Kidney (tissue), 14 donors: ENCODE measurements around the gene TMEM45A. TPM values are rescaled to one million over a fixed set of nuclear protein-coding genes. Genes with fewer than 3 reads are reported as not detected.

Experiments used
- DNase-seq, 5 donors: peaks; one replicate each; pipeline ENCODE4 v3.0.0-alpha.2; 2013 to 2020
- FAIRE-seq: peaks from 2 replicates; lab custom pipeline; 2012; peaks lifted over from hg19 to GRCh38; lab: Jason Lieb, UNC
- H3K27ac ChIP-seq, 2 donors: one replicate each; pipeline ENCODE4 v1.7.0; 2013; ENCODE audit warnings: low read depth in 2 of 2, low read length in 2 of 2, inconsistent platforms in 1 of 2
- H3K27me3 ChIP-seq: one replicate; pipeline ENCODE4 v1.7.1; 2013; ENCODE audit warnings: low read length, inconsistent platforms; ENCODE audit not compliant: control insufficient read depth, insufficient read depth
- H3K36me3 ChIP-seq, 3 donors: one replicate each; pipeline versions ENCODE4 v1.7.0 to v1.7.1; 2013; ENCODE audit warnings: low read length in 3 of 3, control low read depth in 1 of 3, inconsistent platforms in 1 of 3; ENCODE audit not compliant: insufficient read depth in 3 of 3, control insufficient read depth in 2 of 3
- H3K4me1 ChIP-seq, 3 donors: one replicate each; pipeline versions ENCODE4 v1.7.0 to v1.7.1; 2013; ENCODE audit warnings: low read length in 3 of 3, inconsistent platforms in 1 of 3, low read depth in 1 of 3; ENCODE audit not compliant: control insufficient read depth in 2 of 3, insufficient read depth in 2 of 3
- H3K4me3 ChIP-seq, 3 donors: one replicate each; pipeline versions ENCODE4 v1.7.0 to v1.8.1; 2013; ENCODE audit warnings: low read length in 3 of 3, control low read depth in 1 of 3, inconsistent platforms in 1 of 3
- H3K9ac ChIP-seq, 3 donors: one replicate each; pipeline versions ENCODE4 v1.7.0 to v1.7.1; 2013; ENCODE audit warnings: low read length in 3 of 3, control low read depth in 1 of 3, inconsistent platforms in 1 of 3
- H3K9me3 ChIP-seq, 3 donors: one replicate each; pipeline versions ENCODE4 v1.7.0 to v1.7.1; 2013; ENCODE audit warnings: low read length in 3 of 3, control low read depth in 1 of 3, inconsistent platforms in 1 of 3; ENCODE audit not compliant: control insufficient read depth in 2 of 3, insufficient read depth in 1 of 3
- CTCF ChIP-seq: IDR thresholded peaks from 3 replicates; pipeline ENCODE4 v1.5.1; 2012; ENCODE audit warnings: mild to moderate bottlenecking, moderate library complexity, borderline replicate concordance; ENCODE audit not compliant: insufficient read depth; ENCODE audit errors: extremely low read depth
- intact Hi-C: fragments of 100-400 bp; cut with DNase I; formaldehyde crosslinking; loops from one replicate; pipeline ENCODE4 v1.11.1; 2022
- polyA plus RNA-seq: library from polyadenylated mRNA; stranded (reverse); fragments of 350-450 nt; fragmentation: Illumina TruSeq; extraction: RNeasy Lipid Tissue Mini Kit (QIAGEN cat#74804); gene quantifications from one replicate; pipeline ENCODE4 v1.2.3, GENCODE V29; 2014; ENCODE audit warnings: low read depth, low replicate concordance; ENCODE audit not compliant: insufficient read depth
- total RNA-seq: library from RNA; stranded (reverse); fragmentation: NEBNext Ultra II Directional; extraction: Animal tissue kit (Norgen Biotek cat#: 25700); gene quantifications from one replicate; pipeline ENCODE4 v1.2.1, GENCODE V29; 2021
- donor health status: control.
- donor health status: control.
- donor health status: control.
- donor health status: control.
- donor health status: control.
- donor health status: DM: yes; HTN: yes; CAD: no.
- donor health status: Normal renal cell carcinoma (clear cell type).

Gene TMEM45A
- total and polyA plus RNA-seq, 2 donors from 2014 or later, result 3.4 to 4.6 TPM

GRCh38 chr3:100531093-100531492 is 38.7 kb downstream of the TMEM45A start:
- Histone ChIP-seq H3K9ac (no peak overlapping the region), H3K27me3 (no peaks in the 10 kb centered on the region), H3K4me3 (no peak overlapping the region), H3K27ac (no peak overlapping the region), H3K9me3 (no peaks in the 10 kb centered on the region), H3K4me1 (no peaks in the 10 kb centered on the region), H3K36me3 (no peaks in the 10 kb centered on the region)
- no peak for FAIRE-seq
- no peak for DNase-seq
- intact Hi-C loops, result no loop called here
- no peak for TF ChIP-seq CTCF

- no peak for TF ChIP-seq CTCF
- intact Hi-C loops, result no loop called here
These were observed 40.0 kb downstream of the TMEM45A start for GRCh38 chr3:100532411-100532810.

DNA sequence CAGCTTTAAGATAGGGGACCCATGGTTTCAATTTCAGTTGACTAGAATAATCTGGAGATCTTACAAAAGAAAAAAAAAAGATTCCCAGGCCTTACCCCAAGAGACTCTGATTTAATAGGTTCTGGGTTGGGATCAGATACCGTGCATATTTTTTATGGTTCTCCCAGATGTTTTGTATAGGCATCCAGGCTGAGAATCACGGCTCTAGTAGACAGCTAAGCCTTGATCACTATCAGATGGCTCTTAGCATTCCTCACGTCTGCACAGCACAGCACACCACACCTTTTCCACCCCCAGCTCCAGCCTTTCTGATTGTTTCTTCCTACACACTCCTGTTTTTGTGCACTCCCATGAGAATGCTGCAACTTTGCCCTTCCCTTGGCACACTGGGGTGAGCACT is 40.8 kb downstream of the TMEM45A start:
- H3K9ac ChIP-seq, result no peak overlapping the region
- no peak for FAIRE-seq
- H3K27ac ChIP-seq, result no peak overlapping the region
- no peaks in the 10 kb centered on the region for H3K4me1 ChIP-seq
- H3K36me3 ChIP-seq, result no peaks in the 10 kb centered on the region
- no peak for TF ChIP-seq CTCF
- no peak for DNase-seq
- intact Hi-C loops, result no loop called here
- H3K9me3 ChIP-seq, result no peaks in the 10 kb centered on the region
- no peaks in the 10 kb centered on the region for H3K27me3 ChIP-seq
- H3K4me3 ChIP-seq, result no peak overlapping the region

More at GRCh38 chr3:100532411-100532810, 40.0 kb downstream of the TMEM45A start:
- H3K9ac ChIP-seq, result no peak overlapping the region
- H3K27ac ChIP-seq, result no peak overlapping the region
- no peaks in the 10 kb centered on the region for H3K4me1 ChIP-seq
- no peaks in the 10 kb centered on the region for H3K27me3 ChIP-seq
- H3K9me3 ChIP-seq, result no peaks in the 10 kb centered on the region
- FAIRE-seq, result no peak
- H3K36me3 ChIP-seq, result no peaks in the 10 kb centered on the region
- no peak for DNase-seq
- H3K4me3 ChIP-seq, result no peak overlapping the region

- FAIRE-seq, result no peak
- no peak overlapping the region for H3K9ac ChIP-seq
These were observed 43.2 kb downstream of the TMEM45A start for GRCh38 chr3:100535610-100535943.

More at GRCh38 chr3:100535610-100535943, 43.2 kb downstream of the TMEM45A start:
- intact Hi-C loops, result no loop called here
- Histone ChIP-seq H3K4me3 (no peak overlapping the region), H3K9me3 (no peaks in the 10 kb centered on the region), H3K4me1 (no peaks in the 10 kb centered on the region), H3K27me3 (no peaks in the 10 kb centered on the region), H3K27ac (no peak overlapping the region), H3K36me3 (no peaks in the 10 kb centered on the region)
- no peak for DNase-seq
- TF ChIP-seq CTCF, result no peak
